Brain pericyte (primary cell): ENCODE results near the gene KEAP1.
"Not testable (repeated sequence)": the region's sequence is repeated elsewhere in the genome, so short reads cannot be mapped to it uniquely, and the experiment has no call there.

ENCODE experiments used
- DNase-seq: peaks from one replicate; pipeline ENCODE4 v3.0.0-alpha.2; 2012; ENCODE audit warnings: low read depth, low spot score

Gene KEAP1

DNA sequence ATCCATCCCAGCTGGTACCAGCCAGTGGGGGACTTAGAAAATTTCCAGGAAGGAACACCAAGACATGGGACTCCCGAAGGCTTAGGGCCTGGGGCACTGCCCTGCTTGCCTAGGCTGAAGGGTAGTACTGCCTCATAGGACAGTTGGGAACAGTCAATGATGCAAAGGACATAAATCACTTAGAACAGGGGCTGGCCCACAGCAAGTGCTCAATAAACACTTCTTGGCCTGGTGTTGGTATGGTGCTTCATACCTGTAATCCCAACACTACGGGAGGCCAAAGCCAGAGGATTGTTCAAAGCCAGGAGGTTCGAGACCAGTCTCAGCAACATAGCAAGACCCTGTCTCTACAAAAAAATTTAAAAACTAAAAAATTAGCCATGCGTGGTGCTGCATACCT is 5.8 kb downstream of the KEAP1 start:
- DNase-seq: no peak

GRCh38 chr19:10491472-10492047 is 11.6 kb downstream of the KEAP1 start:
- DNase-seq: no peak

- no peak for DNase-seq
Observed at GRCh38 chr19:10486551-10486950, 16.6 kb downstream of the KEAP1 start.

DNA sequence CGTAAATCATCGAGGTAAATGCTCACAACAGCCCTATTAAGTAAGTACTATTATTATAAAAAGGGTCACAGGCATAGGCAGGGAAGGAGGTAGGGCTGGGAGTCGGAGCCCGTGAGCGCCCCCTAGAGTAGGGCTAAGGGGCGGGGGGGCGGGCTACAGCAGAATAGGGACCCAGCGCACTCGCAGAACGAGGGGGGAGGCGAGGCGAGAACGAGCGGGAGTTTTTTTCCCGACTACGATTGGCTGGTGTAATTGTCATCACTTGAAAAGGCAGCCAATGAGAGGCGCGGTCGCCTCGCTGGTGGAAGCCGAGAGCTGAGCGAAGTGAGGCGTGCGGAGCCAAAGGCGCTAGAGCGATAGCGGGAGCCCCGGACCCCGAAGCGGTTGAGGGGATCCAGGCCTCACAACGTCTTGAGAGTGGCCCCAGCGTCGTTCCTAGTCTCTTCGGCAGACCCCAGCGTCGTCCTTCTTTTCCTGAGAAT is 24.2 kb downstream of the KEAP1 start:
- peak; percentile 75 for DNase-seq

GRCh38 chr19:10478476-10478875 is 24.7 kb downstream of the KEAP1 start:
- DNase-seq: no peak

DNA sequence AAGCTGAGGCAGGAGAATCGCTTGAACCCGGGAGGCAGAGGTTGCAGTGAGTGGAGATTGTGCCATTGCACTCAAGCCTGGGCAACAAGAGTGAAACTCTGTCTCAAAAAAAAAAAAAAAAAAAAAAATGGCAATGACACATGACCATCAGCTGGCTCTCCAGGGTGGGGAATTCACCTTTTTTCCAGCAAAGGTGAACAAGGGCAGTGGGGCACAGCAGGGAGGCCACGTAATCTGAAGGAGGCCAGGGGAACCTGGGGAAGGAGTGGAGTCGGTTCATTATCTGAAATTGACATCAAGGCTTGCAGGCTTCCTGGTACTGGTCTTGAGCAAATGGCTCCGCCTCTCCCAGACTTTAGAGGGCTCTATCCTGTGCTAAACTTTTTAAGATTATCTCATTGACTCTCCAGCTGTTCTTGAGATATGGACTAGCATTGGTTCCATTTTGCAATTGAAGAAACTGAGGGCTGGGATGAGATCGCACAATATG is 28.1 kb downstream of the KEAP1 start:
- no peak for DNase-seq

GRCh38 chr19:10473192-10473591 is 30.0 kb downstream of the KEAP1 start:
- no peak for DNase-seq

- no peak for DNase-seq
Observed at GRCh38 chr19:10471909-10472308, 31.2 kb downstream of the KEAP1 start.

DNA sequence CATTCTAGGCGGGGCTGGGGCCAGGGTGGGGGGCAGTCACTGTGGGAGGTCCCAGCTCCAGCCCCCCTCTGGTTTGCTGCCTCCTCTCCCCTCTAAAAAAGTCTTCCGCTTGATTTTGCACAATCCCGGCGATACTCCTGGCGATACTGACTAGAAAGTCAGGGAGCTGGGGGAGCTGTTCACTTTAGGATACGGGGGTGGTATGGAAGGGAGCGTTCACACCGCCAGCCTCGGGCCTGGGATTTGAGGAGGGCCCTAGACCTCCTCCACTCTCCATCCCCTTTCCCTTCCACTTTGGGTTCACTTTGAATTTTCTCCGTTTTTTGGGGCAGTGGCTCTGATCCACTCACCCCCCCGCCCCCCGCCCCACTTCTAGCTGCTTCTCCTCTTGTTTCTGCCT is 35.0 kb downstream of the KEAP1 start:
- no peak for DNase-seq

DNA sequence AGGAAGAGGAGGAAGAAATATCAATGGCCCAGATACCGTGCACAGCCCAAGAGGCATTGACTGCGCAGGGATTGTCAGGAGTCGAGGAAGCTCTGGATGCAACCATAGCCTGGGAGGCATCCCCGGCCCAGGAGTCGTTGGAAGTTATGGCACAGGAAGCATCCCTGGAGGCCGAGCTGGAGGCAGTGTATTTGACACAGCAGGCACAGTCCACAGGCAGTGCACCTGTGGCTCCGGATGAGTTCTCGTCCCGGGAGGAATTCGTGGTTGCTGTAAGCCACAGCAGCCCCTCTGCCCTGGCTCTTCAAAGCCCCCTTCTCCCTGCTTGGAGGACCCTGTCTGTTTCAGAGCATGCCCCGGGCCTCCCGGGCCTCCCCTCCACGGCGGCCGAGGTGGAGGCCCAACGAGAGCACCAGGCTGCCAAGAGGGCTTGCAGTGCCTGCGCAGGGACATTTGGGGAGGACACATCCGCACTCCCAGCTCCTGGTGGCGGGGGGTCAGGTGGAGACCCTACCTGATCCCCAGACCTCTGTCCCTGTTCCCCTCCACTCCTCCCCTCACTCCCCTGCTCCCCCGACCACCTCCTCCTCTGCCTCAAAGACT is 36.0 kb downstream of the KEAP1 start:
- no peak for DNase-seq

DNA sequence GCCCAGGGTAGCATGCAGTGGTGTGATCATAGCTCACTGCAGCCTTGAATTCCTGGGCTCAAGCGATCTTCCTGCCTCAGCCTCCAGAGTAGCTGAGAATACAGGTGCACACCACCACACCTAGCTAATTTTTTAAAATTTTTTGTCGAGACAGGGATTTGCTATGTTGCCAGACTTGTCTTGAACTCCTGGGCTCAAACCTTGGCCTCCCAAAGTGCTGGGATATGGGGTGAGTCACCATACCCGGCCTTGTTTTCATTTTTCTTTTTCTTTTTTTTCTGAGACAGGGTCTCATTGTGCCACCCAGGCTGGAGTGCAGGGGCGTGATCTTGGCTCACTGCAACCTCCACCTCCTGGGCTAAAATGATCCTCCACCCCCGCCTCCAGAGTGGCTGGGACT is 38.7 kb downstream of the KEAP1 start:
- DNase-seq: no peak

DNA sequence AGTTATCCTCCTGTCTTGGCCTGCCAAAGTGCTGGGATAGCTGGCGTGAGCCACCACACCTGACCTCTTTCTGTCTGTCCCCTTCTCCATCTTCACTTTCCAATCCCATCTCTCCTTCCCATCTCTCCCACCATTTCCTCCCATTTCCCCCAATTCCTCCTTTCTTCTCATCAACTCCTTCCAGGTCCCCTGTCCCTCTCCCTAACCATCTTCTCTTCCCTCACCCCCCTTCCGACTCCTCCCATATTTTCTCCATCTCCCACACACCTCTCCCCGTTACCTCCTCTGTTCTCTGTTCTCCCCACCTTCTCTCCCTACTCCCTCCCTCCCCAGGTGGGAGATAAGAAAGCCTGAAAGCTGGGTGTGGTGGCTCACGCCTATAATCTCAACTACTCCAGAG is 40.6 kb downstream of the KEAP1 start:
- DNase-seq: no peak

GRCh38 chr19:10462042-10462441 is 41.1 kb downstream of the KEAP1 start:
- not testable (repeated sequence) for DNase-seq

DNA sequence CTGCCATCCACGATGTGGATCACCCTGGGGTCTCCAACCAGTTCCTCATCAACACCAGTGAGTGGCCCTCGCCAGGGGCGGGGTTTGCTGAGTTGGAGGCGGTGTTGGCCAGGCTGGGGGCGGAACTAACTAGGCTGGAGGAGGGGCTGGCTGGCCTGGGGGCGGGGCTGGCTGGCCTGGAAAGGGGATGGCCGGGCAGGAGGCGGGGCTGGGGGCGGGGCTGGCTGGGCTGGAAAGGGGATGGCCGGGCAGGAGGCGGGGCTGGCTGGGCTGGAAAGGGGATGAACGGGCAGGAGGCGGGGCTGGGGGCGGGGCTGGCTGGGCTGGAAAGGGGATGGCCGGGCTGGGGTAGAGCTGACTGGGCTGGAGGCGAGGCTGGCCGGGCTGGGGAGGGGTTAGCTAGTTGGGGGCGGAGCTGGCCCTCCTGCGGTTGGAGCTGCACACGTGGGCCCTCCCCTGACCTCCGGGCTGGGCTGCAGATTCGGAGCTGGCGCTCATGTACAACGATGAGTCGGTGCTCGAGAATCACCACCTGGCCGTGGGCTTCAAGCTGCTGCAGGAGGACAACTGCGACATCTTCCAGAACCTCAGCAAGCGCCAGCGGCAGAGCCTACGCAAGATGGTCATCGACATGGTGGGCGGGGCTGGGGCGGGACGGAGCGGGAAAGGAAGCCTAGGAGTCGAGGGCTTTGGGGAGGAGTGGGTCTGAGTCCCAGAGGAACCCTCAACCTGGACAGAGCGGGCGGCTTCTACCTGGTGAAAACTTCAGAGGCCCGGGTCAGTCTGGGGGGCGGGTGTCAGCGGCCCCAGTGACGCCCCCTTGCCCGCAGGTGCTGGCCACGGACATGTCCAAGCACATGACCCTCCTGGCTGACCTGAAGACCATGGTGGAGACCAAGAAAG is 41.9 kb downstream of the KEAP1 start:
- DNase-seq: peak; percentile 63

DNA sequence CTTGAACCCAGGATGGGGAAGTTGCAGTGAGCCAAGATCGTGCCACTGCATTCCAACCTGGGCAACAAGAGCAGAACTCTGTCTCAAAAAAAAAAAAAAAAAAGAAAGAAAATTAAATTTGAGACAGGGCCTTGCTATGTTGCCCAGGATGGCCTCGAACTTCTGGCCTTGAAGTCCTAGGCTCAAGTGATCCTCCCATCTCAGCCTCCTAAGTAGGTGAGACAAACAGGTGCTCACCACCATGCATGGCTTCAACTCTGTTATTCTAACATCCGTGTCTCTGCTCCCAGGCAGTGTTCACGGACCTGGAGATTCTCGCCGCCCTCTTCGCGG is 42.5 kb downstream of the KEAP1 start:
- no peak for DNase-seq

- not testable (repeated sequence) for DNase-seq
Observed at GRCh38 chr19:10458733-10459132, 44.4 kb downstream of the KEAP1 start.

- no peak for DNase-seq
Observed at GRCh38 chr19:10454267-10454666, 48.9 kb downstream of the KEAP1 start.

DNA sequence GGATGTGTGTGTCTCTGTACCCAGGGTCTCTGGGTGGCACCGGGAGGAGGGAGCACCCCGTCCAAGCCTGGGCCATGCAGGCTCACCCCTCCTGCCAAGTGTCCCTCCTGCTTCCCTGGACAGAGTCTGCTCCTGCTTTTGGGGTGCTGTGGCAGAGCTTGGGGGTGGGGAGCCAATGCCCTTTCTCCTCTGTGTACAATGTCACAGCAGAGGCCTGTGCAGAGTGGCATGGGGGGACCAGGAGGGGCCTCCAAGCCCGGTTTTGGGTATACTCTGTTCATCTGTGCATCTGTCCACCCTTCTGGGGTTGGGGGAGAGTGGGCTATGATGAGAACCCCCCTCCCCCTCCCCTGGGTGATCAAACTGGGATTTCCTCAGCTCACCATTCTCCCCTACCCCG is 49.3 kb downstream of the KEAP1 start:
- DNase-seq: no peak

- DNase-seq: no peak
Observed at GRCh38 chr19:10452726-10453618, 50.2 kb downstream of the KEAP1 start.

DNA sequence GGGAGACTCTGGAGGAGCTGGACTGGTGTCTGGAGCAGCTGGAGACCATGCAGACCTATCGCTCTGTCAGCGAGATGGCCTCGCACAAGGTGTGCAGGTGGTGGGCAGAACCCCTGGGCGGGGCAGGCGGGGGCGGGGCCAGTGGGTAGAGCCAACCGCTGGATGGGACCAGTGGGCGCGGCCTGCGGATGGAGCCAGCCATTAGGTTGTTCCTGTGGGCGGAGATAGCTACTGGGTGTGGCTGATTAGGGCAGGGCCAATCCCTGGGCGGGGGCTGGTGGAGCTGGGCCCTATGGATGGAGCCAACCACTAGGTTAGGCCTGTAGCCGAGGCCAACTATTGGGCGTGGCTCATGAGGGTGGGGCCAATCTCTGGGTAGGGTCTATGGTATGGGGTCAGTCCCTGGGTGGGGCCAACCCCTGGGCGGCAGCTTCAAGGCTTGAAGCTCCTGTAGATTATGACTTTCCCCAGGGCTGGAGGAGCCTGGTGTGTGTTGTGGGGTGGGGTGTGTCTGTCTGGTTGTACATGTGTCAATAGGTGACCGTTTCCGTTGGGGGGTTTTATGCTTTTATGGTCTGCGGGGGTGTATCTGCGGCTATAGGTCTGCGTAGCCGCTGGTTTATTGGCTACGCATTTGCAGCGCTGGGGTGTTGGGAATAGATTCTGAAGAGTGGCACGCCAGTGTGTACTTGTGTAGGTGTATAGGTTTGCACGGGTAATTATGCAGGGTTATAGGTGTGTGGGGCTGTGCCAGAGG is 52.1 kb downstream of the KEAP1 start:
- DNase-seq: no peak
